Ascending aorta (tissue), 2 donors: Measurements from ENCODE around the gene GCNT4. TPM values are rescaled to one million over a fixed set of nuclear protein-coding genes. Genes with fewer than 3 reads are reported as not detected.

ENCODE experiments used
- DNase-seq, 2 donors: peaks; one replicate each; pipeline ENCODE4 v3.0.0-alpha.2; 2019; ENCODE audit warnings: low spot score in 2 of 2
- H3K27ac ChIP-seq, 2 donors: fragments of 200-600 bp; sonication (generic); one replicate each; pipeline ENCODE4 v1.5.1; 2016 to 2017; ENCODE audit warnings: mild to moderate bottlenecking in 1 of 2
- H3K27me3 ChIP-seq: fragments of 200-600 bp; sonication (generic); one replicate; pipeline ENCODE4 v1.5.1; 2017
- H3K36me3 ChIP-seq, 2 donors: fragments of 200-600 bp; sonication (generic); one replicate each; pipeline ENCODE4 v1.5.1; 2016
- H3K4me1 ChIP-seq, 2 donors: fragments of 200-600 bp; sonication (generic); one replicate each; pipeline ENCODE4 v1.5.1; 2016 to 2017; ENCODE audit warnings: mild to moderate bottlenecking in 1 of 2
- H3K4me3 ChIP-seq, 2 donors: fragments of 200-600 bp; sonication (generic); one replicate each; pipeline ENCODE4 v1.5.1; 2016 to 2017; ENCODE audit warnings: mild to moderate bottlenecking in 1 of 2
- H3K9me3 ChIP-seq, 2 donors: fragments of 200-600 bp; sonication (generic); one replicate each; pipeline ENCODE4 v1.5.1; 2016
- CTCF ChIP-seq, 3 experiments: fragments of 200-600 bp in 2 of 3; fragments of 450-650 bp in 1 of 3; sonication (generic) in 2 of 3; IDR thresholded peaks; one replicate each; pipeline ENCODE4 v1.5.1; 2016 to 2019; ENCODE audit warnings: antibody characterized with exemption in 3 of 3, mild to moderate bottlenecking in 1 of 3, moderate library complexity in 1 of 3
- intact Hi-C: fragments of 100-400 bp; cut with DNase I; formaldehyde crosslinking; loops from one replicate; pipeline ENCODE4 v1.15.1; 2023
- total RNA-seq: library from RNA; depleted of rRNA; stranded (reverse); fragments of >200 nt; gene quantifications from one replicate; pipeline ENCODE4 v1.1.0, GENCODE V29; 2016

Gene GCNT4
- total RNA-seq, 1 donor from 2014 or later: 0.43 TPM

- intact Hi-C loops: loop anchor here (5.0 to 10.0 kb wide), 4 partner anchors 287 to 663 kb away; partner anchors contain the start of genes CERT1, GFM2, HEXB and NSA2
- Histone ChIP-seq H3K9me3 (no peaks in the 10 kb centered on the region), H3K36me3 (no peaks in the 10 kb centered on the region), H3K27ac (peak overlapping the region; percentile 96 to 98), H3K4me1 (peaks cover 2 to 22% of the 10 kb centered on the region in 2 donors), H3K27me3 (no peaks in the 10 kb centered on the region), H3K4me3 (peak overlapping the region; percentile 81 to 90)
- peak in 1 of 2 donors; percentile 72 for DNase-seq
- no peak for TF ChIP-seq CTCF (IDR thresholded peaks at IDR 0.05)
Observed at GRCh38 chr5:75054134-75054930, 2.0 kb upstream of the GCNT4 start.

DNA sequence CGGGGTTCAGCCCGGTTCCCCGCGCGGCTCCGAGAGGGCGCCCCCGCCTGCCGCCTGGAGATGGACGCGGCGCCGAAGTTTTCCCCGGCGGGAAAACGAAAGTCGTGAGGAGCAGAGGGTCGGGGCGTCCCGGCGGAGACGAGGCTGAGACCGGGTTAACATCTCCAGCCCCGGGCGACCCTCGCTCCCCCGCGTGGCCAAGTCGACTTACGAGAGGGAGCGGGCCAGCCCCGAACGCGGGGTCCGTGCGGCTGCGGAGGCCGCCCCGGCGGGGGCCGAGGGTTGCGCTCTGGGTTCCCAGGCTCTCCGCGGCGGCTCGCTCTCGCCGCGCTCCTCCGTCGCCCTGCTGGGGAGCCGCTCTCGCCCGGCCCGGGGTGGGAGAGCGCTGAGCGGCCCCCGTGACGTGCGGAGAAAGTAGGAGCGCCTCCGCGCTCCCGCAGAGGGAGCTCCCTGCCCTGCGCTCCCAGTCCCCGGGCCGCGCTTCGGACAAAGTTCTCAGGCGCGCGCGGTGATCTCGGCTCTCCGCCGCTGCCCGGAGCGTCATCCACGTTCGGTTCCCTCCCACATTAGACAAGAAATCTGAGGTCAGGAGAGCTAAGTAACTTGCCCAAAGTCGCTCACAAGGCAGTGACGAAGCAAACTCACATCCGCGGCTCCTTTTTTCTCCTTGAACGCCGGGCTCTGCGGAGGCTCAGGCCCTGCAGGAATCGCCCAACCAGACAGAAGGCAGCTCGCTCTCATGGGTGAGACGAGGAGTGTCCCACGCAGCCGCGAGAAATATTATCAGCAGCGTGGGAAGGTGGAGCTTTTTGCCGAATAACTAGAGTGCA is 1.2 kb upstream of the GCNT4 start:
- Histone ChIP-seq H3K4me1 (peaks cover 4 to 22% of the 10 kb centered on the region in 2 donors), H3K27ac (peak overlapping the region; percentile 96 to 98), H3K4me3 (peak overlapping the region; percentile 81 to 90), H3K27me3 (no peaks in the 10 kb centered on the region), H3K9me3 (no peaks in the 10 kb centered on the region), H3K36me3 (no peaks in the 10 kb centered on the region)
- peak in 2 of 3 experiments; percentile 3 to 31 for TF ChIP-seq CTCF (IDR thresholded peaks at IDR 0.05)
- intact Hi-C loops: loop anchor here (2.0 to 10.0 kb wide), 7 partner anchors 103 to 664 kb away; partner anchors contain the start of genes ANKRD31, CERT1, GFM2 and HEXB
- DNase-seq: peak in 1 of 2 donors; percentile 74

- no peaks in the 10 kb centered on the region for H3K36me3 ChIP-seq
- peaks cover 4 to 22% of the 10 kb centered on the region in 2 donors for H3K4me1 ChIP-seq
- no peaks in the 10 kb centered on the region for H3K9me3 ChIP-seq
- peak overlapping the region; percentile 81 to 90 for H3K4me3 ChIP-seq
- TF ChIP-seq CTCF (IDR thresholded peaks at IDR 0.05): no peak
- H3K27ac ChIP-seq: peak overlapping the region; percentile 96 to 98
- DNase-seq: no peak
- intact Hi-C loops: loop anchor here (2.0 to 10.0 kb wide), 7 partner anchors 102 to 664 kb away; partner anchors contain the start of genes ANKRD31, CERT1, GFM2 and HEXB
- H3K27me3 ChIP-seq: no peaks in the 10 kb centered on the region
Observed at GRCh38 chr5:75053054-75053303, 621 bp upstream of the GCNT4 start.

DNA sequence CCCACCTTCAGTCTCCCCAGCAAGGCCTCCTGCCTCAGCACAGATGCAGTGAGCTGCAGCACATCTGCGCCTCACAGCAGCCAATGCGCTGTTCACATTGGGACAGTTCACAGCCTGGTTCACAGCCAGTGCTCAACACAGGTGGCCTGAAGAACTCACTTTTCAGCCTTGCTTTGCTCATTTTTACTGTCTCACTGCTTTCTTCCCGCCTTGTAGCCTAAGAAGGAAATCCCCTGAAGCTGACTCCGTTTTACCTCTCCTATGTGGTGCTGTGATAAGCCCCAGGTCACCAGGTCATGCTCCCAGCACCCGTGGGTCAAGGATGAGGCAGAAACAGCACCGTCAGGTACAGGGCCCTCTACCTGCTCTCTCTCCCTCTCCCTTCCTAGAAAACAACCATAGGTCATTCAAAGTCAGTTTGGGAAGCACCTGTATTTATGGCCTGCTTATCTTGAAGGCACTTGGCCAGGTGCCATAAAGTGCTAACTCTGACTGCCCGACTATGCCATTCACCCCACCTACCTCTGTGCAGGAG is 1.1 kb downstream of the GCNT4 start:
- H3K27ac ChIP-seq: no peak overlapping the region

More for the DNA sequence above, 1.1 kb downstream of the GCNT4 start:
- no peak for DNase-seq
- H3K36me3 ChIP-seq: peaks cover 0 to 4% of the 10 kb centered on the region in 2 donors
- no peaks in the 10 kb centered on the region for H3K27me3 ChIP-seq
- no peaks in the 10 kb centered on the region for H3K9me3 ChIP-seq
- intact Hi-C loops: loop anchor here (5.0 to 10.0 kb wide), 4 partner anchors 284 to 666 kb away; partner anchors contain the start of genes CERT1, GFM2, HEXB and NSA2
- no peak for TF ChIP-seq CTCF (IDR thresholded peaks at IDR 0.05)
- peaks cover 4 to 22% of the 10 kb centered on the region in 2 donors for H3K4me1 ChIP-seq
- H3K4me3 ChIP-seq: peak overlapping the region; percentile 81 to 90
